GF-D8 (cell line): ENCODE data around the gene ICAM3.

Experiments used
- DNase-seq: peaks from one replicate; lab custom pipeline; 2025; lab: John Stamatoyannopoulos, UW

The ICAM3 gene

GRCh38 chr19:10291554-10292205, 47.7 kb downstream of the ICAM3 start:
- DNase-seq: no peak

GRCh38 chr19:10290876-10291553, 48.4 kb downstream of the ICAM3 start:
- DNase-seq: no peak

- DNase-seq: no peak
These were observed 49.0 kb downstream of the ICAM3 start for GRCh38 chr19:10290357-10290875.

- peak; percentile 54 for DNase-seq
These were observed 49.5 kb downstream of the ICAM3 start, which contains the start of gene ICAM5 for GRCh38 chr19:10289836-10290356. Gene ICAM5 (plus strand): TSS chr19:10289952. CDS start chr19:10290044, 92 bp downstream.

GRCh38 chr19:10289167-10289835, 50.1 kb downstream of the ICAM3 start:
- DNase-seq: peak; percentile 75

GRCh38 chr19:10288662-10289166, 50.7 kb downstream of the ICAM3 start:
- peak; percentile 87 for DNase-seq

- peak; percentile 93 for DNase-seq
These were observed 52.4 kb downstream of the ICAM3 start, which contains the start of gene ICAM4 for GRCh38 chr19:10286803-10287737. Gene ICAM4 (plus strand): TSS chr19:10286955. CDS start chr19:10287013, 58 bp downstream.

GRCh38 chr19:10285393-10285792, 54.0 kb downstream of the ICAM3 start:
- no peak for DNase-seq

- DNase-seq: no peak
These were observed 54.5 kb downstream of the ICAM3 start for GRCh38 chr19:10284960-10285278.

- DNase-seq: no peak
These were observed 55.1 kb downstream of the ICAM3 start for GRCh38 chr19:10284065-10284959.
